ENCODE results near the gene C9orf152. TPM values are rescaled to one million over a fixed set of nuclear protein-coding genes. Genes with fewer than 3 reads are reported as not detected.

C9orf152 gene, protein sequence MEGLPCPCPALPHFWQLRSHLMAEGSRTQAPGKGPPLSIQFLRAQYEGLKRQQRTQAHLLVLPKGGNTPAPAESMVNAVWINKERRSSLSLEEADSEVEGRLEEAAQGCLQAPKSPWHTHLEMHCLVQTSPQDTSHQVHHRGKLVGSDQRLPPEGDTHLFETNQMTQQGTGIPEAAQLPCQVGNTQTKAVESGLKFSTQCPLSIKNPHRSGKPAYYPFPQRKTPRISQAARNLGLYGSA
- total RNA-seq, result not detected in 2 replicates
- polyA plus RNA-seq, result not detected in 2 replicates

DNA sequence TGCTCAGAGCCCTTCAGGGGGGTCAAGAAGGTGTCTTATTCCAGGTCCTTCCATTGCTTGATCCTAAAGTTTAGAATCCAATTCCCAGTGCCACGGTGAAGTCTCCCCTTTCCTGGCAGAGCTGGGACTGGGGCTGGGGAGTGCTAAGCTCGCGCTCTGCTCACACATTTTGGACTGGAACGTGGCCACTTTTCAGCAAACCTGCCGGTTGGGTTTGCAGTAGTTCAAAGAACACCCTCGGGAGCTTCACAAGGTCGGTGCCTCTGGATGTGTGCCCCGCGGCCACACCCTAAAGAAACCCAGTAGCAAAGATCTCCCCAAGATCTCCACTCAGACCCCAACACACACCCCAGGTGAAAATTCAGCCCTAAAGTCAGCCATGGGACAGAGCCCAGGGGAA is at the start of gene C9orf152:
Gene C9orf152 (minus strand): TSS at position 129 of the 400 bp plus-strand sequence. CDS start 580 bp downstream, outside the sequence.
- Histone ChIP-seq H3K36me3 (no peaks in the 10 kb centered on the region), H3K4me1 (ENCODE audit: low read depth) (peaks cover 4% of the 10 kb centered on the region), H3K4me3 (no peak within 1 kb of the TSS), H3K27me3 (peaks cover 6% of the 10 kb centered on the region), H3K9me3 (ENCODE audit: low read depth) (no peaks in the 10 kb centered on the region), H3K27ac (no peak within 1 kb of the TSS)
- no peak for DNase-seq (ENCODE audit: low read depth in 1 of 2, low spot score in 1 of 2)
- TF ChIP-seq, protein P1, sequence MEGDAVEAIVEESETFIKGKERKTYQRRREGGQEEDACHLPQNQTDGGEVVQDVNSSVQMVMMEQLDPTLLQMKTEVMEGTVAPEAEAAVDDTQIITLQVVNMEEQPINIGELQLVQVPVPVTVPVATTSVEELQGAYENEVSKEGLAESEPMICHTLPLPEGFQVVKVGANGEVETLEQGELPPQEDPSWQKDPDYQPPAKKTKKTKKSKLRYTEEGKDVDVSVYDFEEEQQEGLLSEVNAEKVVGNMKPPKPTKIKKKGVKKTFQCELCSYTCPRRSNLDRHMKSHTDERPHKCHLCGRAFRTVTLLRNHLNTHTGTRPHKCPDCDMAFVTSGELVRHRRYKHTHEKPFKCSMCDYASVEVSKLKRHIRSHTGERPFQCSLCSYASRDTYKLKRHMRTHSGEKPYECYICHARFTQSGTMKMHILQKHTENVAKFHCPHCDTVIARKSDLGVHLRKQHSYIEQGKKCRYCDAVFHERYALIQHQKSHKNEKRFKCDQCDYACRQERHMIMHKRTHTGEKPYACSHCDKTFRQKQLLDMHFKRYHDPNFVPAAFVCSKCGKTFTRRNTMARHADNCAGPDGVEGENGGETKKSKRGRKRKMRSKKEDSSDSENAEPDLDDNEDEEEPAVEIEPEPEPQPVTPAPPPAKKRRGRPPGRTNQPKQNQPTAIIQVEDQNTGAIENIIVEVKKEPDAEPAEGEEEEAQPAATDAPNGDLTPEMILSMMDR (IDR thresholded peaks at IDR 0.05; ENCODE audit: low read depth, low read length), result no peak

DNA sequence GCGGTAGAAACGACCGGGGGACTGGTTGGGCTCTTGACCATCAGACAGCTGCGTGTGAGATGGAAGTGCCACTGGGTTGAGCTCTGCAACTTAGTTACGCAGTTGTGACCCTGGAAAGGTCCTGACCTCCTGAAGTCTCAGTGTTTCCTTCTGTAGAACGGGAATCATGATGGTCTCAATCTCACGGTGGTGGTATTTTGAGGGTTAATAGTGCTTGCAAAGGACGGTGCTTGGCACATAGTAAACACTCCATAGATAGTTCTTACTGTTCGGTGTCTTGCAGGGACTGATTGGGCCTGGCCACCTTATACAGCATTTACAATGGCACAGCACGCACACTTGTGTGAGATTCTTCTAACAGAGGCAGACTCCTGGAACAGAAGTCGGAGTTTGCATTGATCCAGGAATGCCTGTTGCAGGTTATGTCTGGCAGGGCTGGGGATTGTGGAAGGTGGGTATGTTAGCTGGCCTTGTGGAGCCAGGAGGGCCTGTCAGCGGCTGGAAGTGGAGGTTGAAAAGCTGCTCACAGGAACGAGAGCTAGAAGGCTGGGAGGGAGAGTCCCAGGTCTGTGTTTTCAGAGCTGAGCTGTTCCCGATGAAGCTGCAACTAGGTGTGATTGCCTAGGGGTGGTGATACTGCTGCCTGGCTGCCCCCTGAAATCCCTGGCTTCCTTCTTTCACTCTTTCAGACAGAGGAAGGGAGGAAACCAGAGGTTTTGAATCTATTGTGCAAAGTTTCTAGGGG is 49.3 kb upstream of the C9orf152 start:
- TF ChIP-seq, protein P1 (IDR thresholded peaks at IDR 0.05; ENCODE audit: low read depth, low read length), result no peak
- peak overlapping the region; percentile 85 for H3K27ac ChIP-seq

DNA sequence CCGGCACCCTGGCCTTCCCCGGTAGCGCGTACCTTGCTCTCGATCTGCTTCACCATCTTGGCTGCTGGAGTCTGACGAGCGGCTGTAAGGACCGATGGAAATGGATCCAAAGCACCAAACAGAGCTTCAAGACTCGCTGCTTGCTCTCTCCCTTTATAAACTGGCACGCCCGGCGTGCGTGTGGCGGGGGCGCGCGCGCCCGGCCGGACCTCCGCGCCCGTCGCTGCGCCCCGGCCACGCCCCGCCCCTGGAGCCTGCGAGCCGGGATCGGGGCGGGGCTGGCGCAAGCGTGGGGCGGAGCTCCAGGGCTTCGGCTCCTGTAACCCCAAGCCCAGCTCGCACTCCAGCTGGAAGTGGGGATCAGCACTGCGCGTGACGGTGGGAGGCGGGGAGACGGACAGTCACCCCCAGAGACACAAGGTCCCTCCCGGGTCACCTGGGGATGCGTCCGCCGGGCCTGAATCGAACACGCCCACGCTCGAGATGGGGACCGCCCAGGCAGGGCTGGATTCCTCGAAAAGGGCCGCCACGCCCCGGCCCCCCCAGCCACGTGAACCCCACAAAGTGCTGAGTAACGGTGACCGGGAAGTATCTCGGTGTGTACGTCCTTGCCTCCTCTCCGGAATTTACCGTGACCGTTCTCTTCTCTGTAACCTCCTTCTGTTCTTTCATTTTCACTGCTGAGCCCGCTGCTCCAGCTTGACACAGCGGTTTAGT is 48.6 kb upstream of the C9orf152 start, which contains the start of gene TXN:
Gene TXN (minus strand): TSS at position 128 of the 717 bp plus-strand sequence. CDS start 72 bp downstream, at position 56.
- Histone ChIP-seq H3K9me3 (ENCODE audit: low read depth) (no peaks in the 10 kb centered on the region), H3K4me1 (ENCODE audit: low read depth) (peaks cover 27% of the 10 kb centered on the region), H3K27ac (peak within 1 kb of the TSS; percentile 85), H3K36me3 (no peaks in the 10 kb centered on the region), H3K4me3 (peak within 1 kb of the TSS; percentile 79), H3K27me3 (no peaks in the 10 kb centered on the region)
- DNase-seq (ENCODE audit: low read depth in 1 of 2, low spot score in 1 of 2), result peak; percentile 91 to 93
- TF ChIP-seq, protein P1 (IDR thresholded peaks at IDR 0.05; ENCODE audit: low read depth, low read length), result no peak

More for the DNA sequence above, 49.3 kb upstream of the C9orf152 start:
- DNase-seq (ENCODE audit: low read depth in 1 of 2, low spot score in 1 of 2), result peak; percentile 30 to 92
- H3K4me1 ChIP-seq (ENCODE audit: low read depth), result peaks cover 27% of the 10 kb centered on the region
- no peaks in the 10 kb centered on the region for H3K27me3 ChIP-seq
- no peaks in the 10 kb centered on the region for H3K9me3 ChIP-seq (ENCODE audit: low read depth)
- peak overlapping the region; percentile 79 for H3K4me3 ChIP-seq
- H3K36me3 ChIP-seq, result no peaks in the 10 kb centered on the region

DNA sequence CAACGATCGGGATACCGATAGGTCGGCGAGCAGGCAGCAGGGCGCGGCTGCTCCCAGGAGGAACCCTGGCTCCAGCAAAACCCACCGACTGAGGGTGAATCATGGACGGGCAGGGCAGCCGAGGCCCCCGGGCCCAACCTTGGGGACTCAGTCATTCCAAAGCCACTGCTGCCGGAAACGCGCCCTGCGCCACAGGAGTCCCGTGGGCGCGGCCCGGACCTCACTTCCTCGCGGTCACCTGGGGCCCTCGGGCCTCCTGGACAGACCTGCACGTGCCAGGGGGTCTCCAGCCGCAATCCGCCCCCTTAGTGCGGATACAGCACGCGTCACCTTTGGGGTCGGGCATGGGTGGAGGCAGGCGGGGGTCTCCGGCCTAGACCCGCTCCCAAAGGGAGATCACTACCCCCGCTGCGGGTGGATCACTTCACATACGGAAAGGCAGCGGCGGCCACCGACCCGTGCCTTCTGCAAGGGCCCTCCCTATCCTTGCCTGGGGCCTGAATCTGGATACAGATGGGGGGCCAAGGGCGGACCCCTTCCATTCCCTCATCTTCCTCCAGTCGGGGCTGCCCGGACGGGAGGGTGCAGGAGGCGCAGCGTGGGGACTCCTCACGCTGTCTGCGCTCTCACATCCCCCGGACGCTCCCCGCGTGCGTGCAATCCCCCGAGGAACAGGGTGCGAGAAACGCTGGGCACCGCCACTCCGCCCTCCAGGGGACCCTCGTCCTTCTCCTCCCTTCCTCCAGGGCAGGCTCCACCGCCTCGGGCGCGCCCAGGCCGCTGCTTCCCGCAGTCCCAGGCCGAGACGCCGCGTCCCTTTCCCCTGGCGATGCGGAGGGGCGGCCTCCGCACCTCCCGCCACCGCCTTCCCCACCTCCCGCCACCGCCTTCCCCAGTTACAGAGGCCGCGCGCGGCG is 47.8 kb upstream of the C9orf152 start:
- no peaks in the 10 kb centered on the region for H3K36me3 ChIP-seq
- H3K4me1 ChIP-seq (ENCODE audit: low read depth), result peaks cover 27% of the 10 kb centered on the region
- TF ChIP-seq, protein P1 (IDR thresholded peaks at IDR 0.05; ENCODE audit: low read depth, low read length), result no peak
- no peaks in the 10 kb centered on the region for H3K9me3 ChIP-seq (ENCODE audit: low read depth)
- H3K4me3 ChIP-seq, result peak overlapping the region; percentile 79
- H3K27me3 ChIP-seq, result no peaks in the 10 kb centered on the region
- peak in 1 of 2 donors; percentile 28 for DNase-seq (ENCODE audit: low read depth in 1 of 2, low spot score in 1 of 2)
- H3K27ac ChIP-seq, result peak overlapping the region; percentile 59

Measured in cardiac muscle cell (in vitro differentiated cells and primary cell).